ENCODE results near the gene AGO4. TPM values are rescaled to one million over a fixed set of nuclear protein-coding genes. Genes with fewer than 3 reads are reported as not detected.
"Not testable (repeated sequence)": the region's sequence is repeated elsewhere in the genome, so short reads cannot be mapped to it uniquely, and the experiment has no call there.

AGO4 gene
- total RNA-seq, 1 experiment from 2014 or later, result 6.1 TPM

DNA sequence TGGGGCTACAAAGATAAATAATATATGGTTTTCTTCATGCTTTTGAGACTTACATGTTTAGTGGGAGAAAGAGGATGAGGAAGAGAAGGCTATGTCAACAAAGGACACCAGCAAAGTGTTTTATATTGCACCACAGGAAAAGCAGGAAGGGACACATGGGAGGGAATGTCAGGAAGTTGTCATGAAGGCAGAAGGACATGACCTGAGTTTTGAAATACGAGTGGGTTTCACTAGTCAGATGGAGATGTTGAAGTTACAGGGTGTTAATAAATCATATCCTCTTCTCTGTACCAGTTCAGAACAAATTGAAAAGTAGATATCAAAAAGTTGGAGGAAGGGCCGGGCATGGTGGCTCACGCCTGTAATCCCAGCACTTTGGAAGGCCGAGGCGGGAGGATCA lies 57.0 kb downstream of the AGO4 start:
- H2AFZ ChIP-seq (ENCODE audit: low read depth, low read length, poor library complexity, severe bottlenecking), result no peak overlapping the region

DNA sequence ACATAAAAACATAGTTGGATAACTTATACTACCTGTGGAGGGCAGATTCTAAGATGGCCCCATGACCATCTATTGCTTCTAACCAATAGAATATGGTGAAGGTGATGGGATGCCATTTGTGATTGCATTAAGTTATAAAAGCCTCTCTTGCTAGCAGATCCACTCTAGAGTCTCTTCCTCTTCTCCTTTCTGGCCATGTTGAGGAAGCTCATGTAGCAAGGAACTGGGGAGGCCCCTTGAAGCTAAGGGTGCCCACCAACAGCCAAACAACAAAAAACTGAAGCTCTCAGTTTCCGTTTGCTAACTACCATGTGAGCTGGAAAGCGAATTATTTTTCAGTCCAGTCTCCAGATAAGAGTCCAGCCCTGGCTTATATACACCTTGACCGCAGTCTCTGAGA lies 59.2 kb downstream of the AGO4 start:
- ChIA-PET POLR2A (no interaction called here), CTCF (no interaction called here), RAD21 (ENCODE audit: low non-redundant PET in 1 of 2, low total read pairs in 2 of 2, uncharacterized antibody in 2 of 2, unreplicated experiment in 2 of 2) (no interaction called here)
- Histone ChIP-seq H3K27ac (ENCODE audit: low read depth, low read length) (no peak overlapping the region), H3K9me3 (ENCODE audit: control insufficient read depth in 1 of 2, insufficient read depth in 1 of 2, low read depth in 1 of 2, low read length in 2 of 2) (no peaks in the 10 kb centered on the region), H3K4me1 (ENCODE audit: control insufficient read depth in 1 of 2, insufficient read depth in 2 of 2, low read length in 2 of 2) (no peaks in the 10 kb centered on the region), H2AFZ (ENCODE audit: low read depth, low read length, poor library complexity, severe bottlenecking) (no peak overlapping the region), H3K36me3 (ENCODE audit: control insufficient read depth in 1 of 2, insufficient read depth in 2 of 2, low read length in 2 of 2) (no peaks in the 10 kb centered on the region), H3K9ac (ENCODE audit: low read length) (no peak overlapping the region), H3K4me2 (ENCODE audit: low read length) (no peak overlapping the region), H3K27me3 (ENCODE audit: insufficient read depth, low read length) (no peaks in the 10 kb centered on the region), H3K9me2 (ENCODE audit: insufficient read depth) (no peaks in the 10 kb centered on the region), H3K79me2 (ENCODE audit: insufficient read depth, low read length) (no peaks in the 10 kb centered on the region), H3K4me3 (replicated peaks in 1 of 2; ENCODE audit: low read depth in 1 of 2, low read length in 2 of 2) (no peak overlapping the region), H4K20me1 (ENCODE audit: insufficient read depth) (no peaks in the 10 kb centered on the region)
- BruUV-seq (replicated peaks), result no TSS peak
- ATAC-seq, result no peak
- no peak for DNase-seq (ENCODE audit: low read depth, low spot score)
- no peak for TF ChIP-seq FOSL1 (IDR thresholded peaks at IDR 0.05; ENCODE audit: low read depth)
- TF ChIP-seq EGR1 (IDR thresholded peaks at IDR 0.05; ENCODE audit: low read depth), result no peak
- TF ChIP-seq, protein P1, sequence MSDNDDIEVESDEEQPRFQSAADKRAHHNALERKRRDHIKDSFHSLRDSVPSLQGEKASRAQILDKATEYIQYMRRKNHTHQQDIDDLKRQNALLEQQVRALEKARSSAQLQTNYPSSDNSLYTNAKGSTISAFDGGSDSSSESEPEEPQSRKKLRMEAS (IDR thresholded peaks at IDR 0.05), result no peak
- no peak for TF ChIP-seq SIN3A (IDR thresholded peaks at IDR 0.05; ENCODE audit: low read depth)
- TF ChIP-seq YY1 (IDR thresholded peaks at IDR 0.05; ENCODE audit: extremely low read depth, insufficient replicate concordance, low read depth, low read length), result no peak
- TF ChIP-seq, protein P2, sequence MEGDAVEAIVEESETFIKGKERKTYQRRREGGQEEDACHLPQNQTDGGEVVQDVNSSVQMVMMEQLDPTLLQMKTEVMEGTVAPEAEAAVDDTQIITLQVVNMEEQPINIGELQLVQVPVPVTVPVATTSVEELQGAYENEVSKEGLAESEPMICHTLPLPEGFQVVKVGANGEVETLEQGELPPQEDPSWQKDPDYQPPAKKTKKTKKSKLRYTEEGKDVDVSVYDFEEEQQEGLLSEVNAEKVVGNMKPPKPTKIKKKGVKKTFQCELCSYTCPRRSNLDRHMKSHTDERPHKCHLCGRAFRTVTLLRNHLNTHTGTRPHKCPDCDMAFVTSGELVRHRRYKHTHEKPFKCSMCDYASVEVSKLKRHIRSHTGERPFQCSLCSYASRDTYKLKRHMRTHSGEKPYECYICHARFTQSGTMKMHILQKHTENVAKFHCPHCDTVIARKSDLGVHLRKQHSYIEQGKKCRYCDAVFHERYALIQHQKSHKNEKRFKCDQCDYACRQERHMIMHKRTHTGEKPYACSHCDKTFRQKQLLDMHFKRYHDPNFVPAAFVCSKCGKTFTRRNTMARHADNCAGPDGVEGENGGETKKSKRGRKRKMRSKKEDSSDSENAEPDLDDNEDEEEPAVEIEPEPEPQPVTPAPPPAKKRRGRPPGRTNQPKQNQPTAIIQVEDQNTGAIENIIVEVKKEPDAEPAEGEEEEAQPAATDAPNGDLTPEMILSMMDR (IDR thresholded peaks at IDR 0.05 in 2 of 3, conservative IDR thresholded peaks at IDR 0.05 in 1 of 3; ENCODE audit: borderline replicate concordance in 1 of 3, insufficient read depth in 1 of 3, low read depth in 2 of 3, low read length in 2 of 3), result no peak
- no peak for TF ChIP-seq POLR2AphosphoS5 (IDR thresholded peaks at IDR 0.05; ENCODE audit: low read depth, low read length)
- no peak for TF ChIP-seq EZH2phosphoT487 (IDR thresholded peaks at IDR 0.05; ENCODE audit: borderline replicate concordance)
- no peak for TF ChIP-seq CBX3 (IDR thresholded peaks at IDR 0.05; ENCODE audit: low read depth)
- intact Hi-C loops (cut with micrococcal nuclease), result no loop called here

More for the DNA sequence above, 57.0 kb downstream of the AGO4 start:
- no peaks in the 10 kb centered on the region for H3K9me2 ChIP-seq (ENCODE audit: insufficient read depth)
- no peak overlapping the region for H3K4me2 ChIP-seq (ENCODE audit: low read length)
- no peaks in the 10 kb centered on the region for H3K27me3 ChIP-seq (ENCODE audit: insufficient read depth, low read length)
- H3K9ac ChIP-seq (ENCODE audit: low read length), result no peak overlapping the region
- no peaks in the 10 kb centered on the region for H3K79me2 ChIP-seq (ENCODE audit: insufficient read depth, low read length)
- H3K9me3 ChIP-seq (ENCODE audit: control insufficient read depth in 1 of 2, insufficient read depth in 1 of 2, low read depth in 1 of 2, low read length in 2 of 2), result no peaks in the 10 kb centered on the region
- CTCF ChIA-PET, result no interaction called here
- no peak overlapping the region for H3K4me3 ChIP-seq (replicated peaks in 1 of 2; ENCODE audit: low read depth in 1 of 2, low read length in 2 of 2)
- H3K4me1 ChIP-seq (ENCODE audit: control insufficient read depth in 1 of 2, insufficient read depth in 2 of 2, low read length in 2 of 2), result no peaks in the 10 kb centered on the region
- BruUV-seq (replicated peaks), result no TSS peak
- H3K27ac ChIP-seq (ENCODE audit: low read depth, low read length), result no peak overlapping the region
- H4K20me1 ChIP-seq (ENCODE audit: insufficient read depth), result no peaks in the 10 kb centered on the region
- RAD21 ChIA-PET (ENCODE audit: low non-redundant PET in 1 of 2, low total read pairs in 2 of 2, uncharacterized antibody in 2 of 2, unreplicated experiment in 2 of 2), result no interaction called here
- ATAC-seq (no peak), DNase-seq (ENCODE audit: low read depth, low spot score) (no peak)
- intact Hi-C loops (cut with micrococcal nuclease), result no loop called here
- POLR2A ChIA-PET, result no interaction called here
- TF ChIP-seq POLR2A (IDR thresholded peaks at IDR 0.05; ENCODE audit: borderline replicate concordance, extremely low read depth, insufficient read depth, insufficient read length), result no peak
- TF ChIP-seq, protein P1 (IDR thresholded peaks at IDR 0.05), result no peak
- H3K36me3 ChIP-seq (ENCODE audit: control insufficient read depth in 1 of 2, insufficient read depth in 2 of 2, low read length in 2 of 2), result no peaks in the 10 kb centered on the region

GRCh38 chr1:35869245-35869950 lies 61.6 kb downstream of the AGO4 start:
- H3K27me3 ChIP-seq (ENCODE audit: insufficient read depth, low read length); H4K20me1 ChIP-seq (ENCODE audit: insufficient read depth); intact Hi-C loops (cut with micrococcal nuclease); H3K4me3 ChIP-seq (replicated peaks in 1 of 2; ENCODE audit: low read depth in 1 of 2, low read length in 2 of 2); H3K4me2 ChIP-seq (ENCODE audit: low read length); H3K36me3 ChIP-seq (ENCODE audit: control insufficient read depth in 1 of 2, insufficient read depth in 2 of 2, low read length in 2 of 2); H3K9me3 ChIP-seq (ENCODE audit: control insufficient read depth in 1 of 2, insufficient read depth in 1 of 2, low read depth in 1 of 2, low read length in 2 of 2); H3K9ac ChIP-seq (ENCODE audit: low read length); H2AFZ ChIP-seq (ENCODE audit: low read depth, low read length, poor library complexity, severe bottlenecking); H3K27ac ChIP-seq (ENCODE audit: low read depth, low read length); H3K79me2 ChIP-seq (ENCODE audit: insufficient read depth, low read length); RAD21 ChIA-PET (ENCODE audit: low non-redundant PET in 1 of 2, low total read pairs in 2 of 2, uncharacterized antibody in 2 of 2, unreplicated experiment in 2 of 2); DNase-seq (ENCODE audit: low read depth, low spot score); POLR2A ChIA-PET; BruUV-seq (replicated peaks); H3K9me2 ChIP-seq (ENCODE audit: insufficient read depth); H3K4me1 ChIP-seq (ENCODE audit: control insufficient read depth in 1 of 2, insufficient read depth in 2 of 2, low read length in 2 of 2): not testable (repeated sequence)
- 0 out of 2 replicates have a peak, but pooled peaks have one; percentile 46 for ATAC-seq
- CTCF ChIA-PET, result interaction anchor here (1.5 kb wide), 1 partner anchor 14 kb away, joined by 4 read pairs; the partner anchor contains the start of gene AGO1
